ENCODE measurements around the gene DLG5. TPM values are rescaled to one million over a fixed set of nuclear protein-coding genes. Genes with fewer than 3 reads are reported as not detected.

The DLG5 gene
- total and polyA plus RNA-seq, 9 of the 15 experiments (the other 6 are each of a cell fraction or from before 2014, with no cell fraction given): 1.4 to 26.8 (median 11.2) TPM

GRCh38 chr10:77925795-77926565, 575 bp downstream of the DLG5 start (continued):
- TF ChIP-seq ZEB2 (IDR thresholded peaks at IDR 0.05) (0 out of 2 replicates have a peak, but pooled peaks have one; percentile 45), PTTG1 (tag; IDR thresholded peaks at IDR 0.05; ENCODE audit: low read depth) (no peak), FOXA1 (IDR thresholded peaks at IDR 0.05; ENCODE audit: borderline replicate concordance) (no peak), HDAC8 (tag; IDR thresholded peaks at IDR 0.05) (no peak), ZNF76 (CRISPR knock-in tag; IDR thresholded peaks at IDR 0.05; ENCODE audit: borderline replicate concordance) (no peak), SAFB2 (IDR thresholded peaks at IDR 0.05; ENCODE audit: borderline replicate concordance, low read depth, low read length, severe bottlenecking) (no peak), ZNF398 (CRISPR knock-in tag; IDR thresholded peaks at IDR 0.05) (no peak), HIVEP1 (CRISPR knock-in tag; IDR thresholded peaks at IDR 0.05) (no peak), CBFA2T2 (conservative IDR thresholded peaks at IDR 0.05) (no peak), FOXJ3 (CRISPR knock-in tag; IDR thresholded peaks at IDR 0.05) (no peak), GTF2A2 (tag; IDR thresholded peaks at IDR 0.05) (no peak), MEIS2 (IDR thresholded peaks at IDR 0.05; ENCODE audit: partially characterized antibody) (no peak), ELK3 (CRISPR knock-in tag; IDR thresholded peaks at IDR 0.05) (no peak), ZNF639 (CRISPR knock-in tag; conservative IDR thresholded peaks at IDR 0.05 in 1 of 2, IDR thresholded peaks at IDR 0.05 in 1 of 2) (no peak), ZNF41 (CRISPR knock-in tag; conservative IDR thresholded peaks at IDR 0.05) (no peak), EP300 (IDR thresholded peaks at IDR 0.05; ENCODE audit: low read length) (no peak), CHD4 (IDR thresholded peaks at IDR 0.05; ENCODE audit: insufficient read depth, insufficient replicate concordance, low read depth, low read length, poor library complexity, severe bottlenecking) (no peak), ZKSCAN1 (IDR thresholded peaks at IDR 0.05; ENCODE audit: low read depth, low read length) (no peak), FOXO4 (CRISPR knock-in tag; IDR thresholded peaks at IDR 0.05) (no peak), ZKSCAN8 (CRISPR knock-in tag; IDR thresholded peaks at IDR 0.05) (no peak), BRCA1 (IDR thresholded peaks at IDR 0.05) (no peak), BRCA1 (CRISPR knock-in tag; IDR thresholded peaks at IDR 0.05) (no peak), ARHGAP35 (IDR thresholded peaks at IDR 0.05; ENCODE audit: partially characterized antibody) (no peak), CHCHD3 (CRISPR knock-in tag; IDR thresholded peaks at IDR 0.05) (no peak), BCOR (IDR thresholded peaks at IDR 0.05) (no peak)
